ENCODE measurements around the gene LY9. TPM values are rescaled to one million over a fixed set of nuclear protein-coding genes. Genes with fewer than 3 reads are reported as not detected.

The LY9 gene
- total and polyA plus RNA-seq, 12 donors: 0.10 to 1.4 (median 0.34) TPM; not detected in 6

DNA sequence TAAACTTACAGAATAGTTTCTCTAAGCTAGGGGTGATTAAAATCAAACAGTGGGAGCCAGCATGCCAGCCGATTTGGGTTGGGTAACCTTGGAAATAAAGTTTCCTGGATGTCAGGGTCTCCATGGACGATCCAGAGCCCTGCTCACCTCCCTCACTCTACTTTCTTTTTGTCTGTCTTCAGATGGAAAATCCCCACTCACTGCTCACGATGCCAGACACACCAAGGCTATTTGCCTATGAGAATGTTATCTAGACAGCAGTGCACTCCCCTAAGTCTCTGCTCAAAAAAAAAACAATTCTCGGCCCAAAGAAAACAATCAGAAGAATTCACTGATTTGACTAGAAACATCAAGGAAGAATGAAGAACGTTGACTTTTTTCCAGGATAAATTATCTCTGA is 43.0 kb upstream of the LY9 start:
- ATAC-seq (no peak), DNase-seq (no peak)

DNA sequence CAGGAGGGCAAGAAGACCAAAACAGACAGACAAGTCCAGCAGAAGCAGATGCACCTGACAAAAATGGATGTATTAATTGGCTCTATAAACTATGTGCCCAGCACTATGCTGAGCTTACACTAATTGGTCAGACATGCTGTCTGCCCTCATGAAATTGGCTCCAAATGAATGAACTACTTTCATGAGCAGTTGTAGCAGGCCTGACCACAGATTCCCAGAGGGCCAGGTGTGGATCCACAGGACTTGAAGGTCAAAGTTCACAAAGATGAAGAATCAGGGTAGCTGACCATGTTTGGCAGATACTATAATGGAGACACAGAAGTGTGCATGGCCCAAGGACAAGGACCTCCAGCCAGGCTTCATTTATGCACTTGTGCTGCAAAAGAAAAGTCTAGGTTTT is 42.4 kb upstream of the LY9 start:
- no peak overlapping the region for H3K27ac ChIP-seq
- DNase-seq (no peak), ATAC-seq (no peak)
- H3K36me3 ChIP-seq: peaks cover 0 to 5% (median 0%) of the 10 kb centered on the region in 9 donors
- H3K9me3 ChIP-seq: no peaks in the 10 kb centered on the region
- peaks cover 0 to 7% (median 0%) of the 10 kb centered on the region in 9 donors for H3K4me1 ChIP-seq
- TF ChIP-seq, protein P1, sequence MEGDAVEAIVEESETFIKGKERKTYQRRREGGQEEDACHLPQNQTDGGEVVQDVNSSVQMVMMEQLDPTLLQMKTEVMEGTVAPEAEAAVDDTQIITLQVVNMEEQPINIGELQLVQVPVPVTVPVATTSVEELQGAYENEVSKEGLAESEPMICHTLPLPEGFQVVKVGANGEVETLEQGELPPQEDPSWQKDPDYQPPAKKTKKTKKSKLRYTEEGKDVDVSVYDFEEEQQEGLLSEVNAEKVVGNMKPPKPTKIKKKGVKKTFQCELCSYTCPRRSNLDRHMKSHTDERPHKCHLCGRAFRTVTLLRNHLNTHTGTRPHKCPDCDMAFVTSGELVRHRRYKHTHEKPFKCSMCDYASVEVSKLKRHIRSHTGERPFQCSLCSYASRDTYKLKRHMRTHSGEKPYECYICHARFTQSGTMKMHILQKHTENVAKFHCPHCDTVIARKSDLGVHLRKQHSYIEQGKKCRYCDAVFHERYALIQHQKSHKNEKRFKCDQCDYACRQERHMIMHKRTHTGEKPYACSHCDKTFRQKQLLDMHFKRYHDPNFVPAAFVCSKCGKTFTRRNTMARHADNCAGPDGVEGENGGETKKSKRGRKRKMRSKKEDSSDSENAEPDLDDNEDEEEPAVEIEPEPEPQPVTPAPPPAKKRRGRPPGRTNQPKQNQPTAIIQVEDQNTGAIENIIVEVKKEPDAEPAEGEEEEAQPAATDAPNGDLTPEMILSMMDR (IDR thresholded peaks at IDR 0.05): no peak
- peaks cover 0 to 27% (median 10%) of the 10 kb centered on the region in 7 donors for H3K27me3 ChIP-seq
- H3K4me3 ChIP-seq: no peak overlapping the region
- intact Hi-C loops (cut with DNase I): no loop called here

More for the DNA sequence above, 43.0 kb upstream of the LY9 start:
- TF ChIP-seq, protein P1 (IDR thresholded peaks at IDR 0.05): no peak
- peaks cover 0 to 5% (median 0%) of the 10 kb centered on the region in 9 donors for H3K36me3 ChIP-seq
- no peak overlapping the region for H3K27ac ChIP-seq
- no peak overlapping the region for H3K4me3 ChIP-seq
- peaks cover 0 to 11% (median 0%) of the 10 kb centered on the region in 9 donors for H3K4me1 ChIP-seq
- intact Hi-C loops (cut with DNase I): no loop called here
- WGBS, 2 donors: 29% methylated on average over 5 of the region's 5 CpGs
- H3K27me3 ChIP-seq: peaks cover 0 to 27% (median 10%) of the 10 kb centered on the region in 7 donors
- H3K9me3 ChIP-seq: no peaks in the 10 kb centered on the region

DNA sequence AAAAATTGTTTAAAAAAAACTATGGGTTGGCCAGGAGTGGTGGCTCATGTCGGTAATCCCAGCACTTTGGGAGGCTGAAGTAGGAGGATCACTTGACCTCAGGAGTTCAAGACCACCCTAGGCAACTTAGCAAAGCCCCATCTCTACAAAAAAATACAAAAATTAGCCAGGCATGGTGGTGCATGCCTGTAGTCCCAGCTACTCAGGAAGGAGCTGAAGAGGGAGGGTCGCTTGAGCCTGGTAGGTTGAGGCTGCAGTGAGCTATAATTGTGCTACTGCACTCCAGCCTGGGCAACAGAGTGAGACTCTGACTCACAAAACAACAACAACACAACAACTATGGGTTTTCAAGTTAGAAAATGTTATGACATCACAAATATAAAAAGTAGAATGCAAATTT is 40.5 kb upstream of the LY9 start:
- Histone ChIP-seq H3K27ac (peak overlapping the region in 1 of 10 donors; percentile 58), H3K4me3 (no peak overlapping the region), H3K9me3 (no peaks in the 10 kb centered on the region), H3K36me3 (no peaks in the 10 kb centered on the region), H3K27me3 (peaks cover 0 to 14% (median 3%) of the 10 kb centered on the region in 7 donors), H3K4me1 (no peaks in the 10 kb centered on the region)
- intact Hi-C loops (cut with DNase I): no loop called here
- no peak for DNase-seq
- 82 to 95% methylated on average over 2 of the region's 2 CpGs for WGBS, 2 donors
- TF ChIP-seq, protein P1 (IDR thresholded peaks at IDR 0.05): no peak
- no peak for ATAC-seq

DNA sequence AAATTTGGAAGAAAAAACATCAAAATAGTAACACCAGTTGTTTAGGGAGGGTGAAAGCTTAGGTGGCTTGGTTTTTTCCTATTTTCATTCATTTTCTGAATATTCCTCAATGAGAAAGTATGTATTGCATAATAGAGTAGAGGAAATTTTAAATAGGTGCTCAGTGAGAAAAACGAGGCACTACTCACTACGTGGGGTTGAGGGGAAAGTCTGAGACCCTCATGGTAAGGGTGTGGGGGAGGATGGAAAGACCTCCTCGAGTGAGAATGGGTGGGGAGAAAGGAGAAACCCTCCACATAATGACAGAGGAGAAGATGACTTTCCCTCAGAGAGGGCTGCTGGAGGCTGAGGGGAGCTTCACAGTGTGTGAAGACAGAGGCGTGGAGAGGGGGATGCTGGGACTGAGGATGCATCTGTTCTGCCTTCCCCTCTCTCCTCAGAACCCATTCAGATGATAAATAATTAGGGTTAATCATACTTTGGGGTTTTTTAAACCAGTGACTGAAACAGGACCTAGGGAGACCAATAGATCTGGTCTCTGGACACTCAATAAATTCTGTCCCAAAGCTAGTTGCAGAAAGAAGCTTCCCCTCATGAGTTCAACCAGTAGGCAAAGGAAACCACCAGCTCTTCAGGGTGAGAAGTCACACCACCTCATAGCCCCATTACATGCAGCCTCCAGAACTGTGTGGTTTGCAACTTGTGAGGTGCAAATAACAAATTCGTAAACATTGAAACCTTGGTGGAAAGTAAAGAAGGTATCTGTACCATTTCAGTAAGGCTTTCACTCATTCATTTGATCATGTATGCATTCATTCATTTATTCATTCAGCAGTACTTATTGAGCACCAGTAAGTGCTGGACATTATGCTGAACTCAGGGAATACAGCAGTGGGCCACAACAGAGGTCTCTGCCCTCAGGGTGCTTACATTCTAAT is 39.8 kb upstream of the LY9 start:
- ATAC-seq: no peak

More for the DNA sequence above, 39.8 kb upstream of the LY9 start:
- TF ChIP-seq, protein P1 (IDR thresholded peaks at IDR 0.05): no peak
- Histone ChIP-seq H3K36me3 (no peaks in the 10 kb centered on the region), H3K4me3 (no peak overlapping the region), H3K9me3 (no peaks in the 10 kb centered on the region), H3K4me1 (no peaks in the 10 kb centered on the region), H3K27me3 (peaks cover 0 to 8% (median 0%) of the 10 kb centered on the region in 7 donors), H3K27ac (peak overlapping the region in 1 of 10 donors; percentile 58)
- intact Hi-C loops (cut with DNase I): no loop called here
- 71 to 72% methylated on average over 5 of the region's 5 CpGs for whole genome bisulfite sequencing, 2 donors
- no peak for DNase-seq

All from heart right ventricle (tissue), 16 donors.